ENCODE results near the gene YARS1.

DNA sequence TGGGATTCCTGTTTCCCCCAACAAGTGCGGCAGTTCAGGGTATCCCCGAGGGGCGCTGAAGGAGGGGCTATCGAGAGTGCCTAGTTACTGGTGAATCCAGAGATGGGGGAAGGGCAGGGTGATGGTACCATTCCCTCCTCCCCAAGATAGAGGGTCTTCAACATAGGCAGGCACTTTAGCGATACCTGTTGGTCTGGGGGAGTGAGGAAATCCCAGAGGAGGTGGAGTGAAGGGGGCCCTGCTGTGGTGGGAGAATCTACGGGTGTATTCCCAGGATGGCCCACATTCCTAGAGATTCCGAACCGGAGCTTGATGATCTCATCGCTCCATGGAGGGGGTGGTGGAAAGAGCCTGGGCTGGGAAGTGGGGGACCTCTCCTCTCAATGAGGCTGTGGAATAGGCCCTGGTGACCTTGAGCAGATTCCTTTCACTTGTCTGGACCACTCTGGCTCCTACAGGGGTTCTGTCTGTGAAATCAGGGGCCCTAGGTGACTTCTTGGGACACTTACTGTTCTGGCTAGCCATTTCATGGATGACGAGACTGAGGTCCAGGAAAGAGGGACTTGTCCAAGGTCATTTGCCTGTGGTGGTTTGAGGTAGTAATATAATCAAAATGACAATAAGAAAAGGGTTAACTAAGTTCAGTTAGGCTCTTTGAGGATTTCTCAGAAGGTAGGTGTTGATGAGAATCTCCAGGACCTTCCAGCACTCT is 61.9 kb downstream of the YARS1 start:
- TF ChIP-seq, protein P1, sequence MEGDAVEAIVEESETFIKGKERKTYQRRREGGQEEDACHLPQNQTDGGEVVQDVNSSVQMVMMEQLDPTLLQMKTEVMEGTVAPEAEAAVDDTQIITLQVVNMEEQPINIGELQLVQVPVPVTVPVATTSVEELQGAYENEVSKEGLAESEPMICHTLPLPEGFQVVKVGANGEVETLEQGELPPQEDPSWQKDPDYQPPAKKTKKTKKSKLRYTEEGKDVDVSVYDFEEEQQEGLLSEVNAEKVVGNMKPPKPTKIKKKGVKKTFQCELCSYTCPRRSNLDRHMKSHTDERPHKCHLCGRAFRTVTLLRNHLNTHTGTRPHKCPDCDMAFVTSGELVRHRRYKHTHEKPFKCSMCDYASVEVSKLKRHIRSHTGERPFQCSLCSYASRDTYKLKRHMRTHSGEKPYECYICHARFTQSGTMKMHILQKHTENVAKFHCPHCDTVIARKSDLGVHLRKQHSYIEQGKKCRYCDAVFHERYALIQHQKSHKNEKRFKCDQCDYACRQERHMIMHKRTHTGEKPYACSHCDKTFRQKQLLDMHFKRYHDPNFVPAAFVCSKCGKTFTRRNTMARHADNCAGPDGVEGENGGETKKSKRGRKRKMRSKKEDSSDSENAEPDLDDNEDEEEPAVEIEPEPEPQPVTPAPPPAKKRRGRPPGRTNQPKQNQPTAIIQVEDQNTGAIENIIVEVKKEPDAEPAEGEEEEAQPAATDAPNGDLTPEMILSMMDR (conservative IDR thresholded peaks at IDR 0.05; ENCODE audit: low read depth, low read length), result no peak
- TF ChIP-seq MAZ (IDR thresholded peaks at IDR 0.05; ENCODE audit: borderline replicate concordance, low read depth, low read length), result no peak
- TF ChIP-seq, protein P2, sequence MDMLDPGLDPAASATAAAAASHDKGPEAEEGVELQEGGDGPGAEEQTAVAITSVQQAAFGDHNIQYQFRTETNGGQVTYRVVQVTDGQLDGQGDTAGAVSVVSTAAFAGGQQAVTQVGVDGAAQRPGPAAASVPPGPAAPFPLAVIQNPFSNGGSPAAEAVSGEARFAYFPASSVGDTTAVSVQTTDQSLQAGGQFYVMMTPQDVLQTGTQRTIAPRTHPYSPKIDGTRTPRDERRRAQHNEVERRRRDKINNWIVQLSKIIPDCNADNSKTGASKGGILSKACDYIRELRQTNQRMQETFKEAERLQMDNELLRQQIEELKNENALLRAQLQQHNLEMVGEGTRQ (IDR thresholded peaks at IDR 0.05; ENCODE audit: low read depth, low read length), result no peak
- no peak for TF ChIP-seq MAFK (IDR thresholded peaks at IDR 0.05; ENCODE audit: low read depth, low read length)
- TF ChIP-seq CEBPB (IDR thresholded peaks at IDR 0.05; ENCODE audit: low read depth, low read length), result no peak
